Astrocyte (in vitro differentiated cells and primary cell): ENCODE data around the gene OLIG1. TPM values are rescaled to one million over a fixed set of nuclear protein-coding genes. Genes with fewer than 3 reads are reported as not detected.

Source experiments
- DNase-seq: peaks from one replicate; pipeline ENCODE4 v3.0.0-alpha.2; 2010; ENCODE audit warnings: low read depth
- FAIRE-seq: peaks from 2 replicates; lab custom pipeline; 2011; peaks lifted over from hg19 to GRCh38; lab: Jason Lieb, UNC
- H2AFZ ChIP-seq: 2 replicates; pipeline ENCODE4 v1.6.0; 2012; ENCODE audit warnings: low read depth, low read length, inconsistent platforms
- H3K27ac ChIP-seq: 2 replicates; pipeline ENCODE4 v1.5.1; 2011; ENCODE audit warnings: low read depth, low read length, inconsistent platforms
- H3K27me3 ChIP-seq: 2 replicates; pipeline ENCODE4 v1.6.0; 2011; ENCODE audit warnings: low read length, inconsistent platforms; ENCODE audit not compliant: insufficient read depth
- H3K36me3 ChIP-seq: 2 replicates; pipeline ENCODE4 v1.5.1; 2011; ENCODE audit warnings: low read length, inconsistent platforms; ENCODE audit not compliant: insufficient read depth
- H3K4me1 ChIP-seq: 2 replicates; pipeline ENCODE4 v1.5.1; 2011; ENCODE audit warnings: low read length, inconsistent platforms; ENCODE audit not compliant: insufficient read depth
- H3K4me2 ChIP-seq: 2 replicates; pipeline ENCODE4 v1.6.0; 2012; ENCODE audit warnings: low read length, inconsistent platforms
- H3K4me3 ChIP-seq: 2 replicates; pipeline ENCODE4 v1.5.1; 2011; ENCODE audit warnings: low read depth, mild to moderate bottlenecking, low read length, inconsistent platforms; ENCODE audit not compliant: insufficient read depth
- H3K79me2 ChIP-seq: 2 replicates; pipeline ENCODE4 v1.6.0; 2012; ENCODE audit warnings: mild to moderate bottlenecking, low read length, inconsistent platforms; ENCODE audit not compliant: insufficient read depth
- H3K9ac ChIP-seq: 2 replicates; pipeline ENCODE4 v1.6.0; 2012; ENCODE audit warnings: mild to moderate bottlenecking, low read length, inconsistent platforms
- H3K9me3 ChIP-seq: 2 replicates; pipeline ENCODE4 v1.5.1; 2012; ENCODE audit warnings: low read depth, mild to moderate bottlenecking, low read length, inconsistent platforms; ENCODE audit not compliant: insufficient read depth
- H4K20me1 ChIP-seq: 2 replicates; pipeline ENCODE4 v1.6.0; 2012; ENCODE audit warnings: low read length, inconsistent platforms; ENCODE audit not compliant: insufficient read depth
- H3K27ac Mint-ChIP-seq: one replicate; pipeline ENCODE4 v1.8.0; 2021; ENCODE audit warnings: mild to moderate bottlenecking, mixed read lengths; ENCODE audit not compliant: unreplicated experiment
- H3K27me3 Mint-ChIP-seq: one replicate; pipeline ENCODE4 v1.8.0; 2021; ENCODE audit warnings: low read depth, mixed read lengths; ENCODE audit not compliant: unreplicated experiment
- H3K36me3 Mint-ChIP-seq: one replicate; pipeline ENCODE4 v1.8.0; 2021; ENCODE audit warnings: low read depth, mixed read lengths; ENCODE audit not compliant: unreplicated experiment
- H3K4me1 Mint-ChIP-seq: one replicate; pipeline ENCODE4 v1.8.0; 2021; ENCODE audit warnings: low read depth, mixed read lengths; ENCODE audit not compliant: unreplicated experiment
- H3K4me3 Mint-ChIP-seq: one replicate; pipeline ENCODE4 v1.8.0; 2021; ENCODE audit warnings: mild to moderate bottlenecking, moderate library complexity, mixed read lengths; ENCODE audit not compliant: unreplicated experiment
- H3K9me3 Mint-ChIP-seq: one replicate; pipeline ENCODE4 v1.8.0; 2021; ENCODE audit warnings: mild to moderate bottlenecking, mixed read lengths; ENCODE audit not compliant: unreplicated experiment
- CTCF ChIP-seq: IDR thresholded peaks from 2 replicates; pipeline ENCODE4 v1.5.1; 2011; ENCODE audit warnings: low read depth, mild to moderate bottlenecking, inconsistent platforms, low read length, moderate library complexity; ENCODE audit not compliant: insufficient read depth
- EZH2 ChIP-seq: IDR thresholded peaks from 2 replicates; pipeline ENCODE4 v1.6.1; 2012; ENCODE audit warnings: mild to moderate bottlenecking, low read length, inconsistent platforms; ENCODE audit not compliant: insufficient read depth
- total RNA-seq: library from RNA; stranded (reverse); gene quantifications from 2 replicates; pipeline ENCODE4 v1.2.1, GENCODE V29; 2021

OLIG1 gene
- total RNA-seq, 1 donor from 2014 or later: not detected

- Histone ChIP-seq H3K9ac (no peak overlapping the region), H2AFZ (no peak overlapping the region), H3K4me1 (no peaks in the 10 kb centered on the region), H3K9me3 (no peaks in the 10 kb centered on the region), H4K20me1 (no peaks in the 10 kb centered on the region), H3K27ac (no peak overlapping the region), H3K4me3 (no peak overlapping the region), H3K79me2 (no peaks in the 10 kb centered on the region), H3K36me3 (no peaks in the 10 kb centered on the region), H3K4me2 (no peak overlapping the region), H3K27me3 (peaks cover 38% of the 10 kb centered on the region)
- no peak for TF ChIP-seq CTCF
- no peak for TF ChIP-seq EZH2
- H3K9me3 Mint-ChIP-seq: peaks cover 3% of the 10 kb centered on the region
- no peak for DNase-seq
- H3K27me3 Mint-ChIP-seq: peaks cover 50% of the 10 kb centered on the region
- H3K36me3 Mint-ChIP-seq: peaks cover 2% of the 10 kb centered on the region
- H3K4me3 Mint-ChIP-seq: no peak overlapping the region
- H3K27ac Mint-ChIP-seq: no peak overlapping the region
- FAIRE-seq: no peak
- no peaks in the 10 kb centered on the region for H3K4me1 Mint-ChIP-seq
These were observed 35.1 kb downstream of the OLIG1 start for GRCh38 chr21:33105088-33105487.

- peaks cover 2% of the 10 kb centered on the region for H3K36me3 Mint-ChIP-seq
- no peak overlapping the region for H3K27ac Mint-ChIP-seq
- Histone ChIP-seq H4K20me1 (no peaks in the 10 kb centered on the region), H3K4me1 (no peaks in the 10 kb centered on the region), H2AFZ (no peak overlapping the region), H3K9ac (no peak overlapping the region), H3K79me2 (no peaks in the 10 kb centered on the region), H3K27me3 (peaks cover 61% of the 10 kb centered on the region), H3K36me3 (no peaks in the 10 kb centered on the region), H3K4me2 (no peak overlapping the region), H3K27ac (no peak overlapping the region), H3K9me3 (no peaks in the 10 kb centered on the region), H3K4me3 (no peak overlapping the region)
- H3K27me3 Mint-ChIP-seq: peaks cover 75% of the 10 kb centered on the region
- no peaks in the 10 kb centered on the region for H3K4me1 Mint-ChIP-seq
- no peak overlapping the region for H3K4me3 Mint-ChIP-seq
- H3K9me3 Mint-ChIP-seq: peaks cover 3% of the 10 kb centered on the region
- TF ChIP-seq CTCF: no peak
- TF ChIP-seq EZH2: no peak
- FAIRE-seq (no peak), DNase-seq (no peak)
These were observed 38.3 kb downstream of the OLIG1 start for GRCh38 chr21:33108228-33108627.

DNA sequence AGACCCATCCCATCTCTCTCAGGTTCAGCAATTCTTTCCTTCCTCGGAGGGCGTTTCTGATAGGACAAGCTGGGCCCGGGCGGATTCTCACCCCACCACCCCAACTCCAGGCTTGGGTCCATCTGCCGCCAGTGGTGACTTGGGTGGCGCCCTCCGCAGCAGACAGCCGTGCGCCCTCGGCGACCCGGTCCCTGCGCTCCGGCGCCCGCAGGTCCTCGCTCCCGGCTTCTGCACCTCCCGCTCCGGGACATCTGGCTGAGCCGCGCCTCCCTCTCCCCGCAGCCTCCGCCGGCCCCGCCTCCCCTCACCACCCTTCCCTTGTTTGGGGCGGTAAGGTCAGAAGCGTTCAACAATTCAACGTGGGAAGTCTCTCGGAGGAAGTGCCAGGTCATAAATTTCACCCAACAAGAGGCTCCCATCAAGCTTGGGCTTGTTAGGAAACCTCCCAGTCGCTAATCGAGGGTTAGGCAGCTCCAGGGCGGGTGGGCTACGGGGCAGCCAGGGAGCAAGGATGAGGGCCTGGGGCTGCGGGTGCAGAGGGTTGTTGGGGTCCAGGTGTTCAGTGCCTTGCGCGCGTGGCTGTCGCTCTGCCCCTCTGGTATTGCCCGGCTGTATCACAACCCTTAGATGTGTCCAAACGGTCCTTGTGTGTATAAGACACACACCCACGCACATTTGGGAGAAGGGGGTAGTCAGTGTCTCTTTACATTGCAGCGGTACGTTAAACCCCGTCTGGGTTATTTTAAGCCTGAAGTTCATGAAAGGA lies 39.8 kb downstream of the OLIG1 start:
- H3K4me3 ChIP-seq: no peak overlapping the region
- H3K27me3 ChIP-seq: peaks cover 67% of the 10 kb centered on the region
- no peaks in the 10 kb centered on the region for H4K20me1 ChIP-seq
- Mint-ChIP-seq H3K27ac (no peak overlapping the region), H3K4me3 (no peak overlapping the region), H3K27me3 (peaks cover 79% of the 10 kb centered on the region), H3K36me3 (no peaks in the 10 kb centered on the region), H3K9me3 (no peaks in the 10 kb centered on the region), H3K4me1 (no peaks in the 10 kb centered on the region)
- FAIRE-seq (no peak), DNase-seq (no peak)
- no peaks in the 10 kb centered on the region for H3K79me2 ChIP-seq
- H3K9me3 ChIP-seq: no peaks in the 10 kb centered on the region
- H3K4me1 ChIP-seq: no peaks in the 10 kb centered on the region
- no peak overlapping the region for H2AFZ ChIP-seq
- TF ChIP-seq CTCF (no peak), EZH2 (no peak)
- no peak overlapping the region for H3K9ac ChIP-seq
- H3K4me2 ChIP-seq: no peak overlapping the region
- no peak overlapping the region for H3K27ac ChIP-seq
- no peaks in the 10 kb centered on the region for H3K36me3 ChIP-seq
